Activated T-helper 1 cell treated with anti-CD3 and anti-CD28 coated beads, Interleukin-2, amount 50 U/mL, for 16 hours (primary cell): ENCODE measurements around the gene RRAS.

Experiments used
- DNase-seq, 2 donors: peaks; one replicate each; pipeline ENCODE4 v3.0.0-alpha.2; 2020; ENCODE audit warnings: low read depth in 1 of 2, low spot score in 1 of 2

The RRAS gene

GRCh38 chr19:49595819-49596404 lies 44.0 kb downstream of the RRAS start:
- DNase-seq = no peak

GRCh38 chr19:49594993-49595818 lies 44.7 kb downstream of the RRAS start:
- DNase-seq = no peak

DNA sequence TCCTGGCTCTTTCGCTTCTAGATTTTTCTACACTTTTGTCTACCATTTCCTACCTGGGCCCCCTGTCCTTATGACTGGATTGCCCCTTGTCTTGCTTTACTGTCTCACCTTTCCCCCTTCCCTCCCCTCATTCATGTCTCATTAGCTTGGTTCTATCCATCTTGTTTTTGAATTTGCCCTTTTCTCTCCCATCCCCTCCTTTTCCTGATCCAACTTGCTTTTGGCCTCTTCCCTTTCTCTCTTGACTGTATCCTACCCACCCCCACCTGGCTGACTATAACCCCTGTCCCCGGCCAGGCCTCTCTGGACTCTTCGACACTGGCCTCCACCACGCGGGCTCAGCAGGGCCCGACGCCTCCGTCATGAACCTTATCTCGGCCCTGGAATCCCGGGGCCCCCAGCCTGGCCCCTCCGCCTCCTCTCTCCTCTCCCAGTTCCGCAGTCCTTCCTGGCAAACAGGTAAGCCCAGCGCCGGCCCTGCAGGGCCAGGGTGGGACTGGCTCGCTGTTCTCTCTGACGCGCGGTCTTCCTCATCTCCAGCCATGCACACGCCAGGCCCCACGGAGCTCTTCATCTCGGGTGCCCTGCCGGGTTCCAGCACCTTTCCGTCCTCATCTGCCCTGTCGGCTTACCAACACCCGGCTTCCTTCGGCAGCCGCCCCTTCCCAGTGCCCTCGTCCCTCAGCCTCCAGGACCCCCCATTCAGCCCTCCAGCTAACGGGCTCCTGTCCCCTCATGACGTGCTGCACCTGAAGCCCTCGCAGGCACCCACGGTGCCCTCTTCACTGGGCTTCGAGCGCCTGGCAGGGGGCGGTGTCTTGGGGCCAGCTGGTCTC lies 45.6 kb downstream of the RRAS start:
- DNase-seq = no peak

DNA sequence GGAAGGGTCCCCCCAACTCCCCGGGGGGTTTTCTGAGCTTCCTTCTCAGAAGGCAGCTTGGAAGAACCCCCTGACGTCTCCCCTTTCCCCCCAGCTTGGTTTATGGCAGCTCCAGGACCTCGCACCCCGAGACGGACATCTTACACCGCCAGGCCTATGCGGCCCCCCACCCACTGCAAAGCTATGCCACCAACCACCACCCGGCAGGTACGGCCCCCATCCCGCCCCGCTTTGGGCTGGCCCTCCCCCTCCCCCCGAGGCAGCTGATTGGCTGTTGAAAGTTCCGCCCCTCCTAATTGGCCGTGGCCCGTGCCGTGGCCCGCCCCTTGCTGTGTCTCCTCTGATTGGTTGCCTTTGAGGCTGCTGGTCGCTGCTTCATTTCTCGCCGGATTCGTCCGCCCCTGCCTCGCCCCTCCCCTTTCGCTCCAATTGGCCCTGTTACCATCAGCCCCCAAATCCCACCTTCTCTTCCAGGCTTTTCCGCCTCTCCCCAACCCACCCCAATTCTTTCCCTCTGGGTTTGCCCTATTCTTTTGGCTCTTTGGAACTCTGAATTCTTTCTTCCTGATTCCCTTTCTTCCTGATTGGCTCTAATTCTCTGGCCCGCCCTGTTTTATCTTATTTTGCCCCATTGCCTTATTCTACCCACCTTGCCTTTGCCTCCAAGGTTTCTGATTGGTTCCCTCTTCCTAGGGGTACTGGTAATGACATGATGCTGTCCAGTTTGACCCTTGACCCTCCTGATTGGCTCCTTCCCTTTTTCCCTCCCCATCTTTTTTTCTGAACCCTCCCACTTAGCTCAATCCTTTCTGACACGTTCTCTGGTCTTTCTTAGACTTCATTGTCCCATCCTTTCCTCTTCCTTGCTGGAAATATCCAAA lies 46.5 kb downstream of the RRAS start:
- DNase-seq = peak; percentile 75 to 87

GRCh38 chr19:49592486-49593232 lies 47.3 kb downstream of the RRAS start:
- no peak for DNase-seq

DNA sequence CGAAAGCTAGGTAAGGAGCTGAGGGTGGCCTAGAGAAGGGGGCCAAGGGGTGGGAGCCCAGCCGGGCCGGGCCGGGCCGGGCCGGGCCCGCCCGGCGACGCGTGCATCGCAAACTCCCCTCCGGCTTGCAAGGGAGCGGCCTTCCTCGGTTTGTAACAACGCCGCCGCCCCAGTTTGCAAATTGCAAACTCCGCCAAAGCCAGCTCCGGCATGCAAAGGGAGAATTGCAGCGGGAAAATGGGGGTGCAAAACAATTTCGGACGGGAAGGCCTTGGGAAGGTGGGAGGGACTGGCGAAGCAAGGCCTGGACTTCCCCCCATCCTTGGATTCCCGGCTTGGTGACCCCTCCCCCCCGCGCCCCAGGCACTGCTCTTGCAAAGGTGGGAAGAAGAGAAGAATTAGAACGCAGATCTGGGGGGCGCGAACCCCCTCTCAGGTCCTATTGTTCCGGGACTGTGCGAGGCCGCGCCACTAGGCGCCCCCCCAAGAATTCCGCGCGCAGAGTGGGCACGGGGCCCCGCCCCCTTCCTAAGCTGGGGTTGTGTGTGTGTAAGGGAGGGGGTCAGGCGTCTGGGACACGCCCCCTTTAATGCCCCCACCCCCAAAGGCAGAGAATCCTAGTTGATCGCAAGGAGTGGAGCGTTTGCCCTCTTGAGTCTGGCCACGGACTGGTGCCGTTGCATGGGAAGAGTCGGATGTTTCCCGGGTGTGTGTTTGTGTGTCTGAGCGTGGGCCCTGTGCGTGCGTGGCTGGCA lies 48.0 kb downstream of the RRAS start:
- no peak for DNase-seq

- DNase-seq = peak; percentile 39 to 61
Measured at GRCh38 chr19:49590971-49591730, 48.8 kb downstream of the RRAS start, which contains the start of gene PRR12. Gene PRR12, plus strand, starts transcription at chr19:49591182. Its CDS starts 473 bp downstream, at chr19:49591655.

DNA sequence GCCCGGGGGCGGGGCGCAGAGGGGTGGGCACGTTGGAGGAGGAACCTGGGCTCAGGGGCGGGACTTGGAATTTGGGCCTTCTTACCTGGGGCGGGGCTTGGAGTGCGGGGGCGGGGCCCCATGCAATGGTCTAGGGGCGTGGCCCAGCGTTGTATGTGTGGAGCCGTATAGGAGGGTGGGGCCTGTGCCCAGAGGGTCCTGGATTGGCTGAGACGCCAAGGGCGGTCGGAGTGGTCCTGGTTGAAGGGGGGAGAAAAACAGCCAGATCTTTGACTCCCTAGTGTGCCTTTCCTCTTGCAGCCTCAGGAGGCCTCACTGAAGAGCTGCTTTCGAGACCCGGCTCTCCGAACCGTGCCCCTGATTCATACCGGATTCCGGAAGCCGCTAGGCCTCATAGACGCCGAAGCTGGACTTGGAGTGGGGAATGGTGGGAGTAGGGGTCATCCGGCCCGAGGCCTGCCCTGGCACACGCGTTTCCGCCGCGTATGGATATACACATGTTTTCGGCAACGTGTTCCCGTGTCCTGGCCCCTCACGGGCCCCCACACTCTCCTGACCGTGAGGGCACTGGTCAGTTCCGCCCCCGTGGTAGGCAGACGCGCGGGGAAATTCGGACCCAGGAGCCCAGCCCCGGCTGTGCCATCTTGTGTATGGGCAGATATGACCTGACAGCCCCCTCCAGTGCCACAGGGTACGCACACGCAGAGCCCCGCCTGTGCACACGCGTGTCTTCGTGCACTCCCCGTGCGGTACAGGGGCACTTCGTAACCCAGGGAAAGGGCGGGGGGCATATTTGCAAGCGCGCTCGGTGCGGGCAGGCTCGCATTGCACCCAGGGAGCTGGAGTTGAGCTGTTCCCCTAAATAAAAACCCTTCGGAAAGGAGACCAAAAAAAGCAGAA lies 49.6 kb downstream of the RRAS start:
- peak; percentile 81 to 86 for DNase-seq

- DNase-seq = no peak
Measured at GRCh38 chr19:49589502-49589905, 50.4 kb downstream of the RRAS start.

GRCh38 chr19:49588365-49589122 lies 51.4 kb downstream of the RRAS start:
- no peak for DNase-seq

DNA sequence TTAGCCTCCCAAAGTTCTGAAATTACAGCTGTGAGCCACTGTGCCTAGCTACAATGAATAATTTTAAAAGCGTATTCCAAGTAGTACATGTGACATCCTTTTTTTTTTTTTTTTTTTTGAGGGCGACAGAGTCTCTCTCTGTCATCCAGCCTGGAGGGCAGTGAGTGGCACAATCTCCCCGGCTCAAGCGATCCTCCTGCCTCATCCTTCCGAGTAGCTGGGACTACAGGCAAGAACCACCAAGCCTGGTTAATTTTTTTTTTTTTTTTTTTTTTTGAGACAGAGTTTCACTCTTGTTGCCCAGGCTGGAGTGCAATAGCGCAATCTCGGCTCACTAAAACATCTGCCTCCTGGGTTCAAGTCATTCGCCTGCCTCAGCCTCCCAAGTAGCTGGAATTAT lies 52.7 kb downstream of the RRAS start:
- DNase-seq = no peak
